ENCODE results near the gene MED9.
"Not testable (repeated sequence)": the region's sequence is repeated elsewhere in the genome, so short reads cannot be mapped to it uniquely, and the experiment has no call there.

The MED9 gene

DNA sequence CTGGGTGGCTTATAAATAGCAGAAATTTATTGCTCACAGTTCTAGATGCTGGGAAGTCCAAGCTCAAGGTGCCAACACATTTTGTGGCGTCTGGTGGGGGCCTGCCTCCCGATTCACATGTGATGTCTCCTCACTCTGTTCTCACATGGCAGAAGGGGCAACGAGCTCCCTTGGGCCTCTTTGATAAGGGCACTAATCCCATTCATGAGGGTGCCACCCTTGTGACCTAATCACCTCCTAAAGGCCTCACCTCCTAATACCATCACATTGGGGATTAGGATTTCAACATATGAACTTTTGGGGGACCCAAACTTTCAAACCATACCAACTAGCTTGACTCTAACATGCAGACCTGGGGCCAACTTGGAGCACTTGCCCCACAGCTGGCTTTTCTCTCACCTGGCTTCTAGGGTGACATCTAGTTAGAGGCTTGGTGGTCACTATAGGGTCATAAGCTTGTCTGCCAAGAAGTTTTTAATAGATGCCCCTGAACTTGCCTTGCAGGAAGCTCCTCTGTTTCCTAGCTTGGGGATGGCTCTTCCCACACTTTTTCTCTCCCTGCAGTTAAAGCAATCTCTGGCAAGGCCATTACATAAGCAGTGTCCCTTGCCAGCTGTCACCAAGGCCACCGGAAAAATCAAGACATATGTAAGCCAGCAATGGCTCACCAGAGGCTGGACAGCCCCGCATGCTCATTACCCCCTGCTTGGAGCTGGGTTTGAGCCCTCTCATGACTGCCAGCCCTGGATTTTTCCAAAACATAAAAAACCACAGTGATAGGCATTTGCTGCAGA, 8.4 kb upstream of the MED9 start:
- Histone ChIP-seq H3K4me1 (ENCODE audit: control insufficient read depth, insufficient read depth, low read length) (no peaks in the 10 kb centered on the region), H3K36me3 (ENCODE audit: control insufficient read depth in 2 of 2, insufficient read depth in 2 of 2, low read length in 2 of 2) (no peaks in the 10 kb centered on the region), H3K27me3 (ENCODE audit: control insufficient read depth in 1 of 2, insufficient read depth in 2 of 2, low read length in 2 of 2) (peaks cover 7 to 12% of the 10 kb centered on the region in 2 donors), H3K9me3 (ENCODE audit: control insufficient read depth in 2 of 2, low read length in 2 of 2) (no peaks in the 10 kb centered on the region), H3K4me3 (ENCODE audit: low read length in 2 of 2) (no peak overlapping the region), H3K27ac (ENCODE audit: low read length) (no peak overlapping the region), H3K9ac (ENCODE audit: low read length in 2 of 2) (no peak overlapping the region)

DNA sequence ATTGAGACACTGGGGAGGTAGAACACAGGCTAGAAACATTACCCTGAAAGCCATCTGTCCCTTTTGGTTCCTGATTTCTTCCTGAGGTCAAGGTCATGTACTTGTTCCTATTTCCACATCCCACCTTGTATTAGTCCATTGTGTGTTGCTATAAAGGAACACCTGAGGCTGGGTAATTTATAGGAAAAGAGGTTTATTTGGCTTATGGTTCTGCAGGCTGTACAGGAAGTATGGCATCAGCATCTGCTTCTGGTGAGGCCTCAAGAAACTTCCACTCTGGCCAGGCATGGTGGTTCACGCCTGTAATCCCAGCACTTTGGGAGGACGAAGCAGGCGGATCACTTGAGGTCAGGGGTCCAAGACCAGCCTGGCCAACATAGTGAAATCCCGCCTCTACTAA, 7.4 kb upstream of the MED9 start:
- peaks cover 7 to 12% of the 10 kb centered on the region in 2 donors for H3K27me3 ChIP-seq (ENCODE audit: control insufficient read depth in 1 of 2, insufficient read depth in 2 of 2, low read length in 2 of 2)

GRCh38 chr17:17469996-17470395, 6.8 kb upstream of the MED9 start:
- Histone ChIP-seq H3K4me1 (ENCODE audit: control insufficient read depth, insufficient read depth, low read length) (no peaks in the 10 kb centered on the region), H3K9ac (ENCODE audit: low read length in 2 of 2) (no peak overlapping the region), H3K27ac (ENCODE audit: low read length) (no peak overlapping the region), H3K27me3 (ENCODE audit: control insufficient read depth in 1 of 2, insufficient read depth in 2 of 2, low read length in 2 of 2) (peaks cover 7 to 12% of the 10 kb centered on the region in 2 donors), H3K36me3 (ENCODE audit: control insufficient read depth in 2 of 2, insufficient read depth in 2 of 2, low read length in 2 of 2) (no peaks in the 10 kb centered on the region), H3K9me3 (ENCODE audit: control insufficient read depth in 2 of 2, low read length in 2 of 2) (no peaks in the 10 kb centered on the region), H3K4me3 (ENCODE audit: low read length in 2 of 2) (no peak overlapping the region)

More for the DNA sequence above, 7.4 kb upstream of the MED9 start:
- H3K9ac ChIP-seq (ENCODE audit: low read length in 2 of 2) = no peak overlapping the region
- H3K4me1 ChIP-seq (ENCODE audit: control insufficient read depth, insufficient read depth, low read length) = no peaks in the 10 kb centered on the region
- no peak overlapping the region for H3K4me3 ChIP-seq (ENCODE audit: low read length in 2 of 2)
- no peaks in the 10 kb centered on the region for H3K36me3 ChIP-seq (ENCODE audit: control insufficient read depth in 2 of 2, insufficient read depth in 2 of 2, low read length in 2 of 2)
- H3K27ac ChIP-seq (ENCODE audit: low read length) = no peak overlapping the region
- no peaks in the 10 kb centered on the region for H3K9me3 ChIP-seq (ENCODE audit: control insufficient read depth in 2 of 2, low read length in 2 of 2)

DNA sequence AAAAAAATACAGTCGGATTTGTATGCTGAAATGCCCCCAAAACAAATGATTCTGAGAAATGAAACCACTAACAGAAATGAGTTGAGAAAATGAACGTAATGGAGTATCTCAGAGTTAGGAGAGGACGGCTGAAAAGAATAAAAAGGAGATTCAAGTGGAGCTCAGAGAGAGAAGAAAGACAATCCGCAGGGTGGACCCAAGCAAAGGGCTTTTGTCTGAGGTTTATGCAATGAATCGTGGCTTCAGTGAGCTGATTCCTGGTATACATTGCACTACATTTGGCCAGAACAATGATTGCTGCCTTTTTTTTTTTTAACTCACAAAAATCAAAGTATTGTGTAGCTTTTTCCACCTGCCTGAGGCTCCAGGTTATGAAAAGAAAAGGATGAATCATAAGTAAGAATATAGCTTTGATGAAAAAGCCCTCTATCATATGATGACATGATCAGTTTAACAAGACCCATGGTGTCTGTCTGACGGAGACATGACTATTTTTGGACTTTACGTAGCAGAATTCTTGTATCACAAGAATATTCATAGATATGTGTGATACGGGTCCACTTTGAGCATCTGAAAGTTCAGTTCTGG, 4.4 kb upstream of the MED9 start:
- Histone ChIP-seq H3K27ac (ENCODE audit: low read length) (no peak overlapping the region), H3K4me1 (ENCODE audit: control insufficient read depth, insufficient read depth, low read length) (peaks cover 2% of the 10 kb centered on the region), H3K4me3 (ENCODE audit: low read length in 2 of 2) (no peak overlapping the region), H3K9me3 (ENCODE audit: control insufficient read depth in 2 of 2, low read length in 2 of 2) (no peaks in the 10 kb centered on the region), H3K36me3 (ENCODE audit: control insufficient read depth in 2 of 2, insufficient read depth in 2 of 2, low read length in 2 of 2) (no peaks in the 10 kb centered on the region), H3K9ac (ENCODE audit: low read length in 2 of 2) (no peak overlapping the region), H3K27me3 (ENCODE audit: control insufficient read depth in 1 of 2, insufficient read depth in 2 of 2, low read length in 2 of 2) (peaks cover 6 to 7% of the 10 kb centered on the region in 2 donors)

- Histone ChIP-seq H3K36me3 (ENCODE audit: control insufficient read depth in 2 of 2, insufficient read depth in 2 of 2, low read length in 2 of 2) (no peaks in the 10 kb centered on the region), H3K27me3 (ENCODE audit: control insufficient read depth in 1 of 2, insufficient read depth in 2 of 2, low read length in 2 of 2) (peaks cover 6 to 7% of the 10 kb centered on the region in 2 donors), H3K9me3 (ENCODE audit: control insufficient read depth in 2 of 2, low read length in 2 of 2) (no peaks in the 10 kb centered on the region), H3K9ac (ENCODE audit: low read length in 2 of 2) (no peak overlapping the region), H3K27ac (ENCODE audit: low read length) (no peak overlapping the region), H3K4me1 (ENCODE audit: control insufficient read depth, insufficient read depth, low read length) (peaks cover 20% of the 10 kb centered on the region), H3K4me3 (ENCODE audit: low read length in 2 of 2) (no peak overlapping the region)
Measured at GRCh38 chr17:17474341-17474740, 2.5 kb upstream of the MED9 start.

GRCh38 chr17:17479209-17479608, 2.4 kb downstream of the MED9 start:
- no peak overlapping the region for H3K4me3 ChIP-seq (ENCODE audit: low read length in 2 of 2)
- H3K9ac ChIP-seq (ENCODE audit: low read length in 2 of 2) = no peak overlapping the region
- H3K27me3 ChIP-seq (ENCODE audit: control insufficient read depth in 1 of 2, insufficient read depth in 2 of 2, low read length in 2 of 2) = no peaks in the 10 kb centered on the region
- peaks cover 0 to 12% of the 10 kb centered on the region in 2 donors for H3K36me3 ChIP-seq (ENCODE audit: control insufficient read depth in 2 of 2, insufficient read depth in 2 of 2, low read length in 2 of 2)
- no peak overlapping the region for H3K27ac ChIP-seq (ENCODE audit: low read length)
- no peaks in the 10 kb centered on the region for H3K9me3 ChIP-seq (ENCODE audit: control insufficient read depth in 2 of 2, low read length in 2 of 2)
- peaks cover 38% of the 10 kb centered on the region for H3K4me1 ChIP-seq (ENCODE audit: control insufficient read depth, insufficient read depth, low read length)

DNA sequence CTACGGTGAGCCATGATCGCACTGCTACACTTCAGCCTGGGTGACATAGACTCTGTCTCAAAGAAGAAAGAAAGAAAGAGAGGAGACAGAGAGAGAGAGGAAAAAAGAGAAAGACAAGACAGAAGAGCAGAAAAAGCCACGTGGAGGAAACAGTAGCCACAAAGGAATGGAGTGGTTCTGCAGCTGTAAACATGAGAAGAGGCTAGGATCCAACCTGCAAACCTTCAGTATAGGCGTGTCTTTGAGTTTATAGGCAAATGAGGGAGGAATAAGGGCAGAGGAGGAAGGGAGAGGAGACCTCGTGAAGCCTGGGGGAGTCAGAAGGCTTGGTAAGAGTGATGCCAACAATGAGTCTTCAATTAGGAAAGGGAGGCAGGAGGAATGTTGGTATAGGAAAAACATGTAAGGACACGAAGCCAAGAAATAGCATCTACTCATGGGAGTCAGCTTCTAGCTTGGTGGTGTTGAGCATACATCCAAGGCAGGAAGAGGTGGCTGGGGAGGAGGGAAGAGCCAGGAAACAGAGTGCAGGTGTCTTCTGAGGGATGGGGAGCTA, 3.9 kb downstream of the MED9 start:
- H3K9ac ChIP-seq (ENCODE audit: low read length in 2 of 2) = no peak overlapping the region
- H3K27ac ChIP-seq (ENCODE audit: low read length) = no peak overlapping the region
- H3K36me3 ChIP-seq (ENCODE audit: control insufficient read depth in 2 of 2, insufficient read depth in 2 of 2, low read length in 2 of 2) = peaks cover 0 to 15% of the 10 kb centered on the region in 2 donors
- H3K9me3 ChIP-seq (ENCODE audit: control insufficient read depth in 2 of 2, low read length in 2 of 2) = no peaks in the 10 kb centered on the region
- peaks cover 38% of the 10 kb centered on the region for H3K4me1 ChIP-seq (ENCODE audit: control insufficient read depth, insufficient read depth, low read length)
- H3K27me3 ChIP-seq (ENCODE audit: control insufficient read depth in 1 of 2, insufficient read depth in 2 of 2, low read length in 2 of 2) = no peaks in the 10 kb centered on the region
- H3K4me3 ChIP-seq (ENCODE audit: low read length in 2 of 2) = no peak overlapping the region

GRCh38 chr17:17481860-17482259, 5.1 kb downstream of the MED9 start:
- H3K9me3 ChIP-seq (ENCODE audit: control insufficient read depth in 2 of 2, low read length in 2 of 2) = no peaks in the 10 kb centered on the region
- H3K4me3 ChIP-seq (ENCODE audit: low read length in 2 of 2) = no peak overlapping the region
- peaks cover 0 to 15% of the 10 kb centered on the region in 2 donors for H3K36me3 ChIP-seq (ENCODE audit: control insufficient read depth in 2 of 2, insufficient read depth in 2 of 2, low read length in 2 of 2)
- peaks cover 38% of the 10 kb centered on the region for H3K4me1 ChIP-seq (ENCODE audit: control insufficient read depth, insufficient read depth, low read length)
- H3K27me3 ChIP-seq (ENCODE audit: control insufficient read depth in 1 of 2, insufficient read depth in 2 of 2, low read length in 2 of 2) = no peaks in the 10 kb centered on the region
- no peak overlapping the region for H3K27ac ChIP-seq (ENCODE audit: low read length)
- no peak overlapping the region for H3K9ac ChIP-seq (ENCODE audit: low read length in 2 of 2)

- H3K36me3 ChIP-seq (ENCODE audit: control insufficient read depth in 2 of 2, insufficient read depth in 2 of 2, low read length in 2 of 2) = peaks cover 10 to 24% of the 10 kb centered on the region in 2 donors
- H3K9ac ChIP-seq (ENCODE audit: low read length in 2 of 2) = no peak overlapping the region
- H3K4me1 ChIP-seq (ENCODE audit: control insufficient read depth, insufficient read depth, low read length) = peaks cover 16% of the 10 kb centered on the region
- no peaks in the 10 kb centered on the region for H3K9me3 ChIP-seq (ENCODE audit: control insufficient read depth in 2 of 2, low read length in 2 of 2)
- no peak overlapping the region for H3K4me3 ChIP-seq (ENCODE audit: low read length in 2 of 2)
- H3K27me3 ChIP-seq (ENCODE audit: control insufficient read depth in 1 of 2, insufficient read depth in 2 of 2, low read length in 2 of 2) = no peaks in the 10 kb centered on the region
- no peak overlapping the region for H3K27ac ChIP-seq (ENCODE audit: low read length)
Measured at GRCh38 chr17:17484451-17484899, 7.7 kb downstream of the MED9 start.

- no peak overlapping the region for H3K27ac ChIP-seq (ENCODE audit: low read length)
- no peak overlapping the region for H3K4me3 ChIP-seq (ENCODE audit: low read length in 2 of 2)
- H3K27me3 ChIP-seq (ENCODE audit: control insufficient read depth in 1 of 2, insufficient read depth in 2 of 2, low read length in 2 of 2) = no peaks in the 10 kb centered on the region
- H3K9ac ChIP-seq (ENCODE audit: low read length in 2 of 2) = no peak overlapping the region
- H3K4me1 ChIP-seq (ENCODE audit: control insufficient read depth, insufficient read depth, low read length) = peaks cover 13% of the 10 kb centered on the region
- peaks cover 15 to 21% of the 10 kb centered on the region in 2 donors for H3K36me3 ChIP-seq (ENCODE audit: control insufficient read depth in 2 of 2, insufficient read depth in 2 of 2, low read length in 2 of 2)
- no peaks in the 10 kb centered on the region for H3K9me3 ChIP-seq (ENCODE audit: control insufficient read depth in 2 of 2, low read length in 2 of 2)
Measured at GRCh38 chr17:17485420-17485819, 8.6 kb downstream of the MED9 start.

GRCh38 chr17:17486416-17486815, 9.6 kb downstream of the MED9 start:
- H3K27me3 ChIP-seq (ENCODE audit: control insufficient read depth in 1 of 2, insufficient read depth in 2 of 2, low read length in 2 of 2); H3K4me3 ChIP-seq (ENCODE audit: low read length in 2 of 2); H3K4me1 ChIP-seq (ENCODE audit: control insufficient read depth, insufficient read depth, low read length); H3K27ac ChIP-seq (ENCODE audit: low read length); H3K9me3 ChIP-seq (ENCODE audit: control insufficient read depth in 2 of 2, low read length in 2 of 2); H3K9ac ChIP-seq (ENCODE audit: low read length in 2 of 2): not testable (repeated sequence)
- peaks cover 23 to 26% of the 10 kb centered on the region in 2 donors for H3K36me3 ChIP-seq (ENCODE audit: control insufficient read depth in 2 of 2, insufficient read depth in 2 of 2, low read length in 2 of 2)
